HCT116 (cell line): ENCODE data around the gene KCNMB1. TPM values are rescaled to one million over a fixed set of nuclear protein-coding genes. Genes with fewer than 3 reads are reported as not detected.

Experiments
- CEBPB ChIP-seq: IDR thresholded peaks from 2 replicates; pipeline ENCODE4 v1.6.1; 2012; ENCODE audit warnings: low read depth
- CTCF ChIP-seq, 3 experiments: fragments of 200-600 bp in 1 of 3; sonication (generic) in 1 of 3; IDR thresholded peaks in 2 of 3; conservative IDR thresholded peaks in 1 of 3; 2 replicates each; pipeline ENCODE4 v1.5.1; 2012 to 2017; ENCODE audit warnings: low read depth in 2 of 3, low read length in 2 of 3, antibody characterized with exemption in 1 of 3, borderline replicate concordance in 1 of 3, control low read depth in 1 of 3, mild to moderate bottlenecking in 1 of 3, mixed read lengths in 1 of 3, mixed run types in 1 of 3, moderate library complexity in 1 of 3; ENCODE audit not compliant: insufficient read depth in 1 of 3
- ELF1 ChIP-seq: IDR thresholded peaks from 2 replicates; pipeline ENCODE4 v1.6.1; 2012; ENCODE audit warnings: low read depth, borderline replicate concordance
- FOSL1 ChIP-seq: IDR thresholded peaks from 2 replicates; pipeline ENCODE4 v1.6.1; 2012; ENCODE audit warnings: low read depth
- POLR2A ChIP-seq: IDR thresholded peaks from 2 replicates; pipeline ENCODE4 v1.7.0; 2011; ENCODE audit warnings: borderline replicate concordance; ENCODE audit not compliant: insufficient read depth, insufficient read length; ENCODE audit errors: extremely low read depth
- RAD21 ChIP-seq: IDR thresholded peaks from 2 replicates; pipeline ENCODE4 v1.6.1; 2012; ENCODE audit warnings: low read depth, mild to moderate bottlenecking
- SRF ChIP-seq: IDR thresholded peaks from 2 replicates; pipeline ENCODE4 v1.6.1; 2012; ENCODE audit warnings: low read depth
- YY1 ChIP-seq: IDR thresholded peaks from 2 replicates; pipeline ENCODE4 v1.6.1; 2011; ENCODE audit warnings: low read length, low read depth, moderate library complexity, mild to moderate bottlenecking; ENCODE audit not compliant: insufficient replicate concordance; ENCODE audit errors: extremely low read depth
- ZNF274 ChIP-seq: fragments of 200-500 bp; sonication (Bioruptor generic); IDR thresholded peaks from 2 replicates; pipeline ENCODE4 v1.6.1; 2014; ENCODE audit warnings: mild to moderate bottlenecking, low read depth, low read length, inconsistent platforms
- total RNA-seq: library from RNA; stranded (reverse); gene quantifications from one replicate; pipeline ENCODE4 v1.2.1, GENCODE V29; 2021; ENCODE audit not compliant: unreplicated experiment
- TF ChIP-seq, protein P1 (sequence below): IDR thresholded peaks from 2 replicates; pipeline ENCODE4 v1.6.1; 2011; ENCODE audit warnings: mild to moderate bottlenecking, low read length, moderate library complexity; ENCODE audit not compliant: insufficient replicate concordance; ENCODE audit errors: extremely low read depth
- TF ChIP-seq, protein P2 (sequence below): IDR thresholded peaks from 2 replicates; pipeline ENCODE4 v1.6.1; 2012

Gene KCNMB1
- total RNA-seq, 1 experiment from 2014 or later: not detected

- TF ChIP-seq, protein P1, sequence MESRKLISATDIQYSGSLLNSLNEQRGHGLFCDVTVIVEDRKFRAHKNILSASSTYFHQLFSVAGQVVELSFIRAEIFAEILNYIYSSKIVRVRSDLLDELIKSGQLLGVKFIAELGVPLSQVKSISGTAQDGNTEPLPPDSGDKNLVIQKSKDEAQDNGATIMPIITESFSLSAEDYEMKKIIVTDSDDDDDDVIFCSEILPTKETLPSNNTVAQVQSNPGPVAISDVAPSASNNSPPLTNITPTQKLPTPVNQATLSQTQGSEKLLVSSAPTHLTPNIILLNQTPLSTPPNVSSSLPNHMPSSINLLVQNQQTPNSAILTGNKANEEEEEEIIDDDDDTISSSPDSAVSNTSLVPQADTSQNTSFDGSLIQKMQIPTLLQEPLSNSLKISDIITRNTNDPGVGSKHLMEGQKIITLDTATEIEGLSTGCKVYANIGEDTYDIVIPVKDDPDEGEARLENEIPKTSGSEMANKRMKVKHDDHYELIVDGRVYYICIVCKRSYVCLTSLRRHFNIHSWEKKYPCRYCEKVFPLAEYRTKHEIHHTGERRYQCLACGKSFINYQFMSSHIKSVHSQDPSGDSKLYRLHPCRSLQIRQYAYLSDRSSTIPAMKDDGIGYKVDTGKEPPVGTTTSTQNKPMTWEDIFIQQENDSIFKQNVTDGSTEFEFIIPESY: no peak
- TF ChIP-seq POLR2A (no peak), FOSL1 (no peak), ELF1 (no peak), ZNF274 (no peak), RAD21 (no peak), SRF (no peak), YY1 (no peak), CEBPB (no peak), CTCF (IDR thresholded peaks at IDR 0.05 in 2 of 3, conservative IDR thresholded peaks at IDR 0.05 in 1 of 3; ENCODE audit: borderline replicate concordance in 1 of 3, insufficient read depth in 1 of 3, low read depth in 2 of 3, low read length in 2 of 3) (no peak)
- TF ChIP-seq, protein P2, sequence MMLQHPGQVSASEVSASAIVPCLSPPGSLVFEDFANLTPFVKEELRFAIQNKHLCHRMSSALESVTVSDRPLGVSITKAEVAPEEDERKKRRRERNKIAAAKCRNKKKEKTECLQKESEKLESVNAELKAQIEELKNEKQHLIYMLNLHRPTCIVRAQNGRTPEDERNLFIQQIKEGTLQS: no peak
These were observed 21.2 kb upstream of the KCNMB1 start (continued) for GRCh38 chr5:170410401-170410800.
